Activated T-cell treated with anti-CD3 and anti-CD28 coated beads for 48 hours (primary cell): ENCODE measurements around the gene CYTIP.
"Not testable (repeated sequence)": the region's sequence is repeated elsewhere in the genome, so short reads cannot be mapped to it uniquely, and the experiment has no call there.

Source experiments
- DNase-seq: peaks from one replicate; pipeline ENCODE4 v3.0.0-alpha.2; 2020; ENCODE audit warnings: low read depth

Gene CYTIP

DNA sequence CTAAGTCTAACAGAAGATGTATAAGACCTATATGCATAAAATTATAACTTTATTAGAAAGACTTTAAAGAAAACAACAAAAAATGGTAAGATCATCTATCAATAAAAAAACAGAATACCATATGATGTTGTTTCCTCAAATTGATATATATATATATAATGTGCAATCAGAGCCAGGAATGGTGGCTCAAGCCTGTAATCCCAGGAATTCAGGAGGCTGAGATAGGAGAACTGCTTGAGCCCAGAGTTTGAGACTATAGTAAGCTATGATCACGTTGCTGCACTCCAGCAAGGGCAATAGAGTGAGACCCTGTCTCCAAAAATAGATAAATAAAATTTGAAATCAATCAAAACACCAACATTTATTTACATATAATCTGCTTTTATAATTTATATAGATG lies 19.5 kb downstream of the CYTIP start:
- no peak for DNase-seq

- no peak for DNase-seq
Observed at GRCh38 chr2:157421964-157422363, 21.9 kb downstream of the CYTIP start.

DNA sequence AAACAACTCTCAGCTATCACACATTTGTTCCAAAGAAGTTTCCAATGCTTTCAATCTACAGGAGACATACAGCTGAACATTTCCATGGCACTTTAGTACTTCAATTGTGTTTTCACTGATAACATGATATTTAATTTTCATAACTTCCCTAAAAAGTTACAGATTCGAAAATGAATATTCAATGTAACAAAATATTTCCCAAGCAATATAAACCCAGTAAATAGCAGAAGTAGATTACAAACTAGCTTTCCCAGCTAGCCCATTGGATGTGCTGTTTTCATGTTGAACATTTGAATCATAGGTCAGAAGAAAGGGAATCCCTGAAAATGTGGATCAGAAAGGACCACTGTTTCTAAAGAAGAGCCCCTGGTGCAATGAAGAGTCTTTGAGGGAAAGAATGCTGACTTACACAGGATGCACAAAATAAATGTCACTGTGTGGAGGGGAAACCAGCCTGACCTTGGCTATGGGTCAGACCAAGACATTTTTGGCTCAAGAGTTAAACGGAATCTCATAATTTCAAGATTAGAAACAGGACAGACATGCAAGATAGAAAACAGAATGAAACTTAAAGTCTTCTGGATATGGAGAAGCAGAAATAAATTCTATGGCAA lies 22.5 kb downstream of the CYTIP start:
- no peak for DNase-seq

DNA sequence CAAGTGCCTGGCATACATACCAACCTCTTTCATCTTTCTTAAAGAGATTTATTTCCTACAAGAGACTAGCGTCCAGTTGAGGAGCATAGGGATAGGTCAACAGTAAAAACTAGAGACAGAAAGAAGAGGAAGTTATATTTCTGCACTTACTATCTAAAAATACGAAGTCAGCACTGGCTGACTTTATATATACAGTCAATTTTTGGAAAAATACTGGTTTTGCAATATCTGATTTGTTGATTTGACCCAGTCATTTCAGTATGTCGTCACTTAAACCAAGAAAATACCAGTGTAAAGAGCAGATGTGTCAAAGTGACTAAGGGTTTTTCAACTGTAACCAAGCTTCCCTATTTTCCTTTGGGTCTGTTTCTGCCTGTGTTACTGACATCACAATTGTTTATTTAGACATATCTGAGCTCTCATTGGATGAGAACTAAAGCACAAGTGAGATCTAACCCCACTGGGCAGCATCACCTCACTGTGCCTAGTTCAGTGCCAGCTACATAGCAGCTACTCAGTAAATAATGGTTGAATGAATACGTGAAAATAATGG lies 23.0 kb downstream of the CYTIP start:
- no peak for DNase-seq

GRCh38 chr2:157419031-157419575 lies 24.8 kb downstream of the CYTIP start:
- no peak for DNase-seq

GRCh38 chr2:157418239-157418641 lies 25.6 kb downstream of the CYTIP start:
- DNase-seq, result no peak

DNA sequence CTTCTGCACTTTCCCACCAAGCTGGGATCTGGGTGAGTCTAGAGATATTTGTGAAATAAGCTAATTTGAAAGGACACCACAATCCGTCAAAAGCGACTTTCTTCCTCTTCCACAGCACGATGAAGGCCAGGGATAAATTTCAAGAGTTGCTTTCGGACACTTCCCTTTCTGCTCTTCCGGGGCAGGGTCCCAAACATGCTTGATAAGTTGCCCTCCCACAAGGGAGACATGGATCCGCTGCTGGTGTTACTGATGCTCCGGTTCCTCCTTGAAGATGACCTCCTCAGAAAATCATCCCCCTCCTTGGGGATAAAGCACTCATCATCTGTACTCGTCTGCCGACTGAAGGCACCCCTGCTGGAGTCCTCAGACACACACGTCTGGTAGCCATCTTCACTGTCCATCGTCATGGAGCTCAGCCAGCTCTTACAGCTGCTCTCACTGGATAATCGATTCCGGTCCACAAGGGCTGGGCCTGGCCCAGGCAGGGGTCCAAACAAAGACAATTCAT lies 28.2 kb downstream of the CYTIP start:
- no peak for DNase-seq

DNA sequence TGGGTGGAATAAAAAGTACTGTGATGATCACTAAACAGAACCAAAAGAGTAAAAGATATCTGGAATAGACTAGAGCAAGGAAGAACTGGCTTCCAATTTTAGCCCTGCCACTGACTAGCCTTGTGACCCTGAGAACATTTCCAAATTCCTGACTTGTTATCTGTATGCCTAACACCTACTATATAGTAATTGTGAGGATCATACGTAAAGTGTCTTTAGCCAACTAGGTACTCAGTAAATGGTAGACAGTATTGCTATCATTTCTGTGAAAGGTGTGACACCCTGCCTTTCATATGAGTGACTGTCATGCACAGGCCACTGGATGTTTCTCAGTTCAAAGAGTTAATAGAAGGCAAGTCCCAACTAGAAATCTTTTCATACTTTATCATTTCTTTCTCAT lies 29.8 kb downstream of the CYTIP start:
- DNase-seq, result no peak

DNA sequence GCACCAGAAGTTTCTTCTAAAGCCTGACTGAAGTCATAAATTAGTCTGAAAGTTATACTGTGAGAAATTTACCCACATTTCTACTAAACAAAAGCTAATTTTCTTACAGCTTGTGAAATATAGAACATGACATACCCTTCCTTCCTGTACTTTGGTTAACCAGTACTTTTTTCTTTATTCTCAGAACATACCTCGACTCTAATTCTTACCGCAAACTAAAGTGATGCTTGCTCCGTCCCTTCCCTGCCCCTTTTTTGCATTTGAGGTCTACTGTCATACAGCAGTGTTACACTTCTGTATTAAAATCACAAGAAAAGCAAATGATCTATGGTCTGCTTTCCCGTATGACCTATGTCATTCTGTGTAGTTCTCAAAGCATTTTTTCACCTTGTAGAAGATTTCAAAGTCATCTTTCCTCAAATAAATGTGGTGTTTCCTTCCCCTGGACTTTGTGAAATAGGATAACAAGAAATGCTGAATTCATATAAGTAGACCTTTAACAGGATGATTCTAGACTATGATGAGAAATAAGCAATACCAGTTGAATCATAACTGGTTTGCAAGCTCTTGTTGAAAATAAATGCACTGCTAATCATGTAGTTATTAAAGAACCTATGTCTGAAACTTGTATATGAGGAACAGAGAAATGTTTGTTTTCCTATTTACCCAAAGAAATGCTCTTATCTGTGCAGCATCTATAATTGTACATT lies 30.4 kb downstream of the CYTIP start:
- DNase-seq, result no peak

DNA sequence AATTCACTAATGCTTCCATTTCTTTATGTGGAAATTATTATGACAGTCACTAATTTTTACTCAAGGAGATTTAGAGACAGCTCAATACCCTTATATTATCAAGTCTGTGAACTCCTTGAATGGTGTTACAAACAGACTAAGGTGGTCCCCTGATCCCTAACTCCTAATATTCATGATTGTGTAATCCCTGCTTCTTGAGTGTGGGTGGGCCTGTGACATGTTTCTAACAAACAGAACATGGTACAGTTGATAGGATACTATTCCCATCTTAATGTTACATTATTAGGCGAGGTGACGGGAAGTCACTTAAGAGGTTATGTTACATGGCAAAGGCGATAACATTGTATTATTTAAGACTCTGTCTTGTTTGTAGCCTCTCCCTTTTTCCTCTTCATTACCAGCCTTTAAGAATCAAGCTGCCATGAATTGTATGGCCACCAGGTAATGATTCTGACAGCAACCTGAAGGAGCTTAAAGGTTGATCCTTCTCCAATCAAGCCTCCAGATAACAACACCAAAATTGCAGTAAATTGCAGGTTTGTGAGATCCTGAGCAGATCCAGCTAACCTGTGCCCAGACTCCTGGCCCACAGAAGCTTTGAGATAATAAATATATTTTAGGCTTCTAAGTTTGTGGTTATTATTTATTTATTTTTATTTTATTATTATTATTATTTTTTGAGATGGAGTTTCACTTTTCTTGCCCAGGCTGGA lies 32.1 kb downstream of the CYTIP start:
- no peak for DNase-seq

- not testable (repeated sequence) for DNase-seq
Observed at GRCh38 chr2:157405398-157405797, 38.5 kb downstream of the CYTIP start.

DNA sequence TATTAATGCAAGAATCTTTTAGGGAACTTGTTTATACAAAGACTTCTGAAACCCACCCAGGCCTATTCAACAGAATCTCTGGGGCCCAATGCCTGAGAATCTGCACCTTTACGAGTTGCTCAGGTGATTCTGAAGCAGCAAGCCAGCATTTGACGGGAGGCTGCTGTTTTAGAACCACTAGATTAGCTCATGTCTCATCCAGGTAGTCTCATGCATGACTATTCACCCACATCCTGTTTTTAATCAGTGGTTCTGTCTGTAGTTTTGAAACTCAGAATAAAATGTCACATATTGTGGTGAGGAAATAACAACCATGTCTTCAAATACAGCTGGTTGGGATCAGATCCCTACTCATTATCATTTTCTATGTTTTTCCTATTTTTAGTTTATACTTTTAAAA lies 39.5 kb downstream of the CYTIP start:
- DNase-seq, result peak; percentile 31

DNA sequence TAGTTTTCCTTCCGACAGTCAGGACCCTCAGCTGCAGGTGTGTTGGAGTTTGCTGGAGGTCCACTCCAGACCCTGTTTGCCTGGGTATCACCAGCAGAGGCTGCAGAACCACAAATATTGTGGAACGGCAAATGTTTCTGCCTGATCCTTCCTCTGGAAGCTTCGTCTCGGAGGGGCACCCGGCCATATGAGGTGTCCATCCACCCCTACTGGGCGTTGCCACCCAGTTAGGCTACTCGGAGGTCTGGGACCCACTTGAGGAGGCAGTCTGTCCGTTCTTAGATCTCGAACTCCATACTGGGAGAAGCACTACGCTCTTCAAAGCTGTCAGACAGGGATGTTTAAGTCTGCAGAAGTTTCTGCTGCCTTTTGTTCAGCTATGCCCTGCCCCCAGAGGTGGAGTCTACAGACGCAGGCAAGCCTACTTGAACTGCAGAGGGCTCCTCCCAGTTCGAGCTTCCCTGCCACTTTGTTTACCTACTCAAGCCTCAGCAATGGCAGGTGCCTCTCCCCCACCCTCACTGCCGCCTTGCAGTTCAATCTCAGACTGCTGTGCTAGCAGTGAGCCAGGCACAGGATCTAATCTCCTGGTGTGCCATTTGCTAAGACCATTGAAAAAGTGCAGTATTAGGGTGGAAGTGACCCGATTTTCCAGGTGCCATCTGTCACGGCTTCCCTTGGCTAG lies 40.9 kb downstream of the CYTIP start:
- DNase-seq, result not testable (repeated sequence)

GRCh38 chr2:157395811-157396210 lies 48.1 kb downstream of the CYTIP start:
- DNase-seq, result no peak

DNA sequence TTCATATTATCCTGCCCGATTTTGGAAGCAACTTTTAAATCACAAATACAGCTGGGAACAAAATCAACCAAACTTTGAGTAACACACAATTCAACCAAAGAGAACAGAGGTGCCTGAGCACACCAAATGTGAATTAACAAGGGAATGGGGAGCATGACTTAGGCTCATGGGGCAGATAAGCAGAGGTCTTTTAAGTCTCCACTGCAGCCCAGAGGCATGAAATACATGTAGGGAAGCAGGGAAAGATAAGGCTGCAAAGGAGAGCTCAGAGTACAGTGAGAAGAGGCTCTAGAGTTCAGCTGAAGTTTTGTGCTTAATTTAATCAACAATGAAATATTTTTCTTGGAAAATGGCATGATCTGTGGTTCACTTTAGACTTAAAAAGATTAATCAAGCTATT lies 49.0 kb downstream of the CYTIP start:
- DNase-seq, result no peak

- DNase-seq, result no peak
Observed at GRCh38 chr2:157393348-157393747, 50.5 kb downstream of the CYTIP start.

DNA sequence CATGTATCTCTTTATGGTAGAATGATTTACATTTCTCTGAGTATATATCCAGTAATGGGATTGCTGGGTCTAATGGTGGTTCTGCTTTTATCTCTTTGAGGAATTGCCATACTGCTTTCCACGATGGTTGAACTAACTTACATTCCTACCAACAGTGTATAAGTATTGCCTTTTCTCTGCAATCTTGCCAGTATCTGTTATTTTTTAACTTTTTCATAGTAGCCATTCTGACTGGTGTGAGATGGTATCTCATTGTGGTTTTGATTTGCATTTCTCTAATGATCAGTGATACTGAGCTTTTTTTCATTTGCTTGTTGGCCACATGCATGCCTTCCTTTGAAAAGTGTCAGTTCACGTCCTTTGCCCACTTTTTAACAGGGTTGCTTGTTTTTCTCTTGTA lies 55.1 kb downstream of the CYTIP start:
- no peak for DNase-seq

DNA sequence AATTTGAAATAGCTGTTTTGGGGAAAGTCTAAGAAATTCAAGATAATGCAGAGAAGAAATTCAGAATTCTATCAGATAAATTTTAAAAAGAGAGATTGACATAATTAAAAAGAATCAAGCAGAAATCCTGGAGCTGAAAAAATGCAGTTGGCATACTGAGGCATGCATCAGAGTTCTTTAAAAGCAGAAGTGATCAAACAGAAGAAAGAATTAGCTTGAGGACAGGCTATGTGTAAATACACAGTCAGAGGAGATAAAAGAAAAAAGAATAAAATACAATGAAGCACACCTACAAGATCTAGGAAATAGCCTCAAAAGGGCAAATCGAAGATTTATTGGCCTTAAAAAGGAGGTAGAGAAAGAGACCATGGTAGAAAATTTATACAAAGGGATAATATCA lies 57.1 kb downstream of the CYTIP start:
- no peak for DNase-seq

DNA sequence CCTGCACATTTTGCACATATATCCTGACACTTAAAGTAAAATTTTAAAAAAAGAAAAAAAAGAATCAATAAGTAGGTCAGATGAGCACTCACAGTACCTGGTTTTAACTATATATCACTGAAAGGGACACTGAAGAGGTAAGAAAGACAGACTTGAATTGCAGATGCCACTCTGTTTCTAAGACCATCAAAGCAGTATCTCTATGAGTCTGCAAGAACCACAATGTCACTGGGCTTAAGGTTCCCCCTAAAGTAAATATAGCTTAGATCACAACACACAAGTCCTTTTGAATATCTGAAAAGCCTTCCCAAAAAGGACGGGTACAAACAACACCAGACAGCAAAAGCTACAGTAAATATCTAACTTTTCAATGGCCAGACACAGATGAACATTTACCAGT lies 57.6 kb downstream of the CYTIP start:
- no peak for DNase-seq

GRCh38 chr2:157377861-157378260 lies 66.0 kb downstream of the CYTIP start:
- no peak for DNase-seq

- DNase-seq, result no peak
Observed at GRCh38 chr2:157376041-157376440, 67.8 kb downstream of the CYTIP start.

- DNase-seq, result no peak
Observed at GRCh38 chr2:157375384-157375783, 68.5 kb downstream of the CYTIP start.
